Activated CD4-positive, alpha-beta T cell treated with anti-CD3 and anti-CD28 coated beads, Interleukin-2, Interleukin-6, amounts not matched to agents 100 ng/mL and 50 ng/mL, durations not matched to agents 16 hours and 8 hours (primary cell): ENCODE measurements around the gene DOHH.

Experiments used
- DNase-seq: peaks from one replicate; pipeline ENCODE4 v3.0.0-alpha.2; 2020

Gene DOHH, protein sequence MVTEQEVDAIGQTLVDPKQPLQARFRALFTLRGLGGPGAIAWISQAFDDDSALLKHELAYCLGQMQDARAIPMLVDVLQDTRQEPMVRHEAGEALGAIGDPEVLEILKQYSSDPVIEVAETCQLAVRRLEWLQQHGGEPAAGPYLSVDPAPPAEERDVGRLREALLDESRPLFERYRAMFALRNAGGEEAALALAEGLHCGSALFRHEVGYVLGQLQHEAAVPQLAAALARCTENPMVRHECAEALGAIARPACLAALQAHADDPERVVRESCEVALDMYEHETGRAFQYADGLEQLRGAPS

DNA sequence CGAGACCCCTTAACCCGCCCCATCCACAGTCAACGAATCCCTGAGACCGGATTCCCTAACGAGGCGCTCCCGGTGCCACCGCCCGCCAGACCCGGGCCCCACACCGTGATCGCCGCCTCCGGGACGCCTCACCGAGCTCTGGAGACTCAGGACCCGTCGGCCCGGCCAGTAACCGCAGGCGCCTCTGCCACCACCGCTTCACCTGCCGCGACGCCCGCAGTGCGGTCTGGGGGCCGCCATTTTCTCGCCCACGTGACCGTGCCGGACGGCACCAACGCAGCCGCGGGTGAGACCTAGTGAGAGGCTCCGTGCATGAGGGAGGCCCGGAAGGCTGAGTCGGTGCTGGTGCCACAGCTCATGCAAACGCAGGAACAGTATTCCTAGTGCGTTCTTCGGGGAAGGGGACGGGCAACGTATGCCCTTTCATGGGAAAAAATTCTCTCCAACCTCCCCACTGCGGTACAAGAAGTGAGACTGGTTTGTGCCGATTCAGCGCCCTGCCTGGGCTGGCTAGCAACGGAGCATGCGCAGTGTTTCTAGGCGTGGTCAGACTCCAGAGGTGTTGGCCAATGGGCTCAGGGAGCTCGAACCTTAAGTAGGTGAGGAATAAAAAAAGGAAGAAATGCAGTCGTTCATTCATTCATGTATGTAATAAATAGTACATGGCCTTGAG is at the start of gene DOHH:
Gene DOHH (minus strand): TSS at position 246 of the 673 bp plus-strand sequence. CDS start 3,860 bp downstream, outside the sequence.
- DNase-seq, result peak; percentile 97

DNA sequence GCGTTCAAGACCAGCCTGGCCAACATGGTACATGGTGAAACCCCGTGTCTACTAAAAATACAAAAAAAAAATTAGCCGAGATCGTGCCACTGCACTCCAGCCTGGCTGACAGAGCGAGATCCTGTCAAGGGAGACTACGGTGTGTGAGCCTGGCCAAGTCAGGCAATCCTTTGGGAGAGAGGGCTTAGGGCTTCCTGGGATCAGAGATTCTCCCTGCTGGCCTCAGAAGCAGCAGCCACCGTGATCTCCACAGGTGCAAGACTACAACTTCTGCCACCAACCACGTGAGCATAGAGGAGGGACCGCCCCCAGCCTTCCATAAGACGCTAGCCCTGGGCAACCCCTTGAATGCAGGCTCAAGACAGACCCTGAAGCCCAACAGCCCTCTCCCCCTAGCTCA is 49.3 kb upstream of the DOHH start:
- no peak for DNase-seq

DNA sequence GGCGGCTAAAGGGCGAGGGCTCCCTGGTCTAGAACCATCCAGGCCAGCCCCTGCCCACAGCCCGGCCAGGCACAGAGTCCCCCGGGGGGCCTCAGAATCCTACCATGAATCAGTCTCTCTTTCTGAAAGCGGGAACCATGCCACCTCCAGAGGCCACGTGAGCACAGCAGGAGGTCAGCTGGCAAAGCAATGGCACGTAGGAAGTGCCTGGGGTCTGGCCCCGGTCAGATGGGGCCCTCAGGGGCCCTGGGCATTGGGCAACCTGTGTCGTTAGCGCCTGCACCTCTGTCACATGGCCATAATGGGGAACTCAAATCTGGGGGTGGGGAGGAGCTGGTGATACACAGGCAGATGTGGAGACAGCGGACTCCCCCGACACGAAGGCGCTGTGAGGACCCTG is 48.1 kb upstream of the DOHH start:
- DNase-seq, result no peak

DNA sequence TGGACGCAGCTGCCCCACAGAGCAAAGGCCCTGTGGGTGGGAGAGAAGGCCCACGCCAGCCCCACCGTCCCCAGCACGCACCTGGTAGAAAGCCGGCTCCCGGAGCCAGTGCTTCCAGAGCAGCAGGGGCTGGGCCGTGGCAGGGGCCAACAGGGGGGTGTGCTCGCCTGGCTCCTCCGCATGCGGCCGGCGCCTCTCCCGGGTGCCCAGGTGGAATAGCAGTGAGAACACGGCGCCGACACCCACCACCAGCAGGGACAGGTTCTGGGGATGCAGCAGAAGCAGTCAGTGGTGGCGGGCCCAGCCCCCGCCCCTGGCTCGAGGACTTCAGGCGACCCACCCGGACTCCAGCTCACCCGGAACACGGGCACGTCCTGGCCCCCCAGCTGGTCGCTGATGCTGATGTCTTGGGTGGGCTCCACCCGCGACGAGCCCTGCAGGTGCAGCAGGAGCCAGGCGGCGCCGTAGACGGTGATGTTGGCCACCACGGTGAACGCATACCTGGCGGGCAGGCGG is 47.4 kb upstream of the DOHH start:
- no peak for DNase-seq

DNA sequence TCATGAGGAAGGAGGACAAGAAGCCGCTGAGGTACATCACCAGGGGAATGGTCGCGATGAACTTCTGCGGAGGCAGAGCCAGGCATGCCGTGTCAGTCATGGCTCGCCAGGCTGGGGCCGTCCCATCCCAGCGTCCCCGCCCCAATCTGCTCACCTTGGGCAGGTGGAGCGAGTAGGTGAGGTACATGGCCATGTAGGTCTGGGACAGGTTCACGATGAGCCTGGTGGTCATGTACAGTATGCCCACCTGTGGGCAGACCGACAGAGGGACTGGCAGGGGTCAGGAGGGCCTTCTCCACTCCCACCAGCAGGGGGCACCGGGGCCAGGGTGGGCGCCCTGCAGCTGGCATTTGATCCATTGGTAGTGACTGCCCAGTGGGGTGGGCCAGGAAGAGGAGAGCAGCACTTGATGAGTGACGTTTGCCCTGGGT is 46.8 kb upstream of the DOHH start:
- DNase-seq, result peak; percentile 49

DNA sequence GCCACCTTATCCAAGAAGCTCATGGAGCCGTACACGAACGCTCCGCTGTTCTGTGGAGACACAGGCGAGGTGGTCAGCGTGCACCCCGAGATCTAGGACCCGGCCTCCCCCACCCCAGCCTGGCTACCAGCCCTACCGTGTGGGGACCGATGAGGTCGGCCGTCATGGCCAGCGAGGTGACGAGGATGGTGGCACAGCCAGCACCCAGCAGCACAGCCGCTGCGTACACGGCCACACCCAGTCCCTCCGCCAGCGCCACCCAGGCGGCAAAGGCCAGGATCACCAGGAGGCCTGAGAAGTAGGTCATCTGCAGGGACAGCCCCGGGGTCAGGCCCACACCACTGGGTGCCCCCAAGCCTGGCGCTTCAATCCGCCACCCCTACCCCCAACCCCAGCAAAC is 45.6 kb upstream of the DOHH start:
- no peak for DNase-seq

DNA sequence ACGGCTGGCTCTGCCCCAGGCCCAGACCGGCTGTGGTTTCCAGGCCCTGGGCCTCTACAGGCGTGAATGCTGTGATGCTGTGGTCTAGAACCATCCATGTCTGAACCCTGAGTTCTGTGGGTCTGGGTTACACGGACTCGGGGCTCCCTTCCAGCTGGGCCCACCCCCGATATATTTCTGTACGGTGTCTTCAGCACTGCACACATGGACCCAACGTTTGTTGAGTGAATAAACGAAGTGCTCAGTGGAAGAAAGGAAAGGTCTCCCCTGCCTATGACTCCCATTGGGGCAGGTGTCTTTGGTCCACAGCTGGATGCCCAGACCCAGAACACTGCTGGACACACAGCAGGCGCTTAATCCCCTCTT is 45.2 kb upstream of the DOHH start:
- no peak for DNase-seq

DNA sequence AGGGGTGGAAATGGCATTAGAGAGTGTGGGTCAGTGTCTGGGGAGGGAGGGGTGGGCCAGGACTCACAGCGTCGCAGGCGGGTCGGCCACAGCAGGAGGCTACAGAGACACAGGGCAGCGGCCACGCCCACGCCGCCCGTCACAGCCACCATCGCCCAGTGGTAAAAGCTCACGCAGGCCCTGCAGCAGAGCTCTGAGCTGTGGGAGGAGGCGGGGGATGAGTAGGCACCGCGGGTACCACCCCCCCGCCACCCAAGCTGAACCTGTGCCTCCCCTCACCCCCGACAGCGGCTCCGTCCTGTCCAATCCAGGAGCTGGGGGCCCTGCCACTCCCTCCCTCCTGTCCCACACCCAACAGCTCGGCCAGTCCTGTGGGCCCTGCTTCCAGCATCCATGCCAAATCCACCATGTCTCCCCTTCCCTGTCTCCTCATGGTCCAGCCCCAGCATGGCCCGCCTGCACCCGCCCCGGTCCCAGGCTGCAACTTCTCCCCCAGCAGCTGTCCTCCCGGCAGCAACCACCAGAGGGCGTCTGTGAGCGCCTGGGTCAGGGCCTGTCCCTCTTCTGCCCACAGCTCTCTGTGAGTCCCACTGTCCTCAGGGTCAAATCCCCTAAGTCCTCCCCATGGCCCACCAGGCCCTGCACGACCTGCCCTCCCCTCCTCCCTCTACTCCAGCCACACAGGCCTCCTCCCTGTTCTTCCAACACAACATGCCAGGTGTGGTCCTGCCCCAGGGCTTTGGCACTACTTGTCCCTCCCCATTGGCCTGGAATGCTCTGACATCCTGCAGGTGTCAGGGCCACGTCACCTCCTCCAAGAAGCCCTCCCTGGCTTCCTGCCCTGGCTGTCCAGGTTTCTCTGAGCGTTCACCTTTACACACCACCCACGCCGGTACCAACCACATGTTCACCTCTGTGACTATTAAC is 44.5 kb upstream of the DOHH start:
- DNase-seq, result peak; percentile 87

DNA sequence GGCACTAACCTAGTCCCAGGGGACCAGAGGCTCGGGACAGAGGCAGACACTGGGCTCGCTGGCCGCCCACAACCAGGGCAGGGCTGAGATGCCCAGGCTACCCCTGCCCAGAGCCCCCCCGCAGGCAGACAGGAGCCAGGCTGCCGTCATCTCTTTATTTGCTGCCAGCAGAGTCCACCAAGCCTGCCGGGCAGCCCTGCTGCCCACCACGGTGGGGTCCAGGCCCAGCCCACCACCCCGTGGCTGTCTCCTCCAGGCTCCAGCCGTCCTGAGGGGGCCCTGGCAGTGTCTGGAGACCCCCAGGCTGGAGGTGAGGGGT is 43.5 kb upstream of the DOHH start:
- DNase-seq, result no peak

DNA sequence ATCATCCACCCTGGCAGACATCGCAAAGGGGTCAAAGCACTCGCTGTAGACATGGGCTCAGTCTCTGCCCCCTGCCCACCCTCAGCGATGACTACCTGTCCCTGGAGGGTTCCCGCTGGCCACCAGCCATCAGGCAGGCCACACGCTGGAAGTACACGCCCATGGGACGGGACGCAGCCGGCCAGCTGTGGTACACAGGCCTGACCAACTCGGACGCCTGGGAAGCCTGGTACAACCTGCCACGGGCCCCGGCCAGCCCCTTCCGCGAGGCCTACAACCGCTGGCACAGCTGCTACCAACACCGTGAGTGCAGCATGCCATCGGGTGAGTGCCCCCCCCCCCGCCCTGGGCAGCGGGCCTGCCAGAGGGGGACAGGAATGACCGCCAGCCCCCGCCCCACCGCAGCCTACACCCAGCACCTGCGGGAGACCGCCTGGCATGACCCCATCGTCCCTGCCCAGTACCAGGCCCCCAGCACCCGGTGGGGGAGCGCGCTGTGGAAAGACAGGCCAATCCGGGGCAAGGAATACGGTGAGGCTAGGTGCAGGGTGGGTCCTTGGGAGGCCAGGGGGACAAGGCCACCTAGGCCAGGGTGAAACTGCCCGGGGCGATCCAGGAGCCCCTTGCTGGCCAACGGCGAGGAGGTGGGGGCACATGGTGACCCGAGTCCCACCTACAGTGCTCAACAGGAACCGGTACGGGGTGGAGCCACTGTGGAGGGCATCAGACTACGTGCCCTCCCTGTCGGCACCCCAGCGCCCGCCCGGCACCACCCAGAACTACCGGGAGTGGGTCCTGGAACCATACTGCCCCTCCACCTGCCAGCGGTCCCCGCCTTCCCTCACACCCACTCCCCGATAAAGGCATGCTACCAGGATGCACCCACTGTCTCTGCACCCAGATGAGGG is 42.9 kb upstream of the DOHH start:
- no peak for DNase-seq

DNA sequence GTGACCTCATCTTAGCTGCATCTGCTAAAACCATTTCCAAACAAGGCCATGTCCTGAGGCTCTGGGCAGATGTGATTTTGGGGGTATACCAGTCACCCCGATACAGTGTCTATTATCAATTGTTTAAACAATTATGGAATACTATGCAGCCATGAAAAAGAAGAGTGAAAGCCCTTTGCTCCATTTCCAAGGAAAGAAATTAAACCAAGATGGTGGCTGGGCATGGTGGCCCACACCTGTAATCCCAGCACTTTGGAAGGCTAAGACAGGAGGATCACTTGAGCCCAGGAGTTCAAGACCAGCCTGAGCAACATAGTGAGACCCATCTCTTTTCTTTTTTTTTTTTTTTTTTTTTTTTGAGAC is 39.3 kb upstream of the DOHH start:
- DNase-seq, result no peak

DNA sequence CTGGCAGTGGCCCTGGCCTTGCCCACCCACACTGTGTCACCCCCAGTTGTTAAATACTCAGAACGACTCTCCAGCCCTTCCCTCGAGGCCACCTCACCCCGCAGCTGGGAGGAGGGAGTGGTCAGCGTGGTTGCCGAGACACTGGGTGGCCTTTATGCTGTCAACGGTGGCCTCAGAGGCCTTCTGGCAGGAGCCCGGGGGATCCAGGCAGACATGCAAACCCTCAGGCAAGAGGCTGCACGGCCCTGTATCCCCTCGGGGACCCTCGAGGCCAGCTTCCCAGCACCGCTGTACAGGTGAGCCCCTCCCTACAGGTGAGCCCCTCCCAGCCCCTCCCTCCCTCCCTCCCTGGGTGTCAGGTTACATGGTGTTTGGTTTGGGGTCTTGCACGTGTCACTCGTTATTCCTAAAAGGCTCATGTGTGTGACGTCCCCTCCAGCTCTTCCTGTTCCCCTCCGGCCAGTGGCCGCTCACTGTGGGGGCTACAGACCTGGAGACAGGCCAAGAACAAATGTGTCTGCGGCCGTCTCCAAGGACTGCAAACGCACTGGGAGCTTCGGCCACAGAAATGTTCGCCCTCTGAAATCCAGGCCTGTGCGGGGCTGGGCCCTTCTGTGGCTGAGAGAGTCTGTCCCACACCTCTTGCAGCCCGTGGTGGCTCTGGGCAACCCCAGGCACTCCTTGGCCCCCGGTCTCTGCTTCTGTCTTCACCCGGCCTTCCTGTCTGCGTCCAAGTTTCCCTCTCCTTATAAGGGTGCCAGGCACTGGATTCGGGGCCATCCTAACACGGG is 38.7 kb upstream of the DOHH start, which contains the start of gene TEKTIP1:
Gene TEKTIP1 (plus strand): TSS at position 210 of the 791 bp plus-strand sequence. CDS start 4 bp downstream, at position 214.
- DNase-seq, result no peak

DNA sequence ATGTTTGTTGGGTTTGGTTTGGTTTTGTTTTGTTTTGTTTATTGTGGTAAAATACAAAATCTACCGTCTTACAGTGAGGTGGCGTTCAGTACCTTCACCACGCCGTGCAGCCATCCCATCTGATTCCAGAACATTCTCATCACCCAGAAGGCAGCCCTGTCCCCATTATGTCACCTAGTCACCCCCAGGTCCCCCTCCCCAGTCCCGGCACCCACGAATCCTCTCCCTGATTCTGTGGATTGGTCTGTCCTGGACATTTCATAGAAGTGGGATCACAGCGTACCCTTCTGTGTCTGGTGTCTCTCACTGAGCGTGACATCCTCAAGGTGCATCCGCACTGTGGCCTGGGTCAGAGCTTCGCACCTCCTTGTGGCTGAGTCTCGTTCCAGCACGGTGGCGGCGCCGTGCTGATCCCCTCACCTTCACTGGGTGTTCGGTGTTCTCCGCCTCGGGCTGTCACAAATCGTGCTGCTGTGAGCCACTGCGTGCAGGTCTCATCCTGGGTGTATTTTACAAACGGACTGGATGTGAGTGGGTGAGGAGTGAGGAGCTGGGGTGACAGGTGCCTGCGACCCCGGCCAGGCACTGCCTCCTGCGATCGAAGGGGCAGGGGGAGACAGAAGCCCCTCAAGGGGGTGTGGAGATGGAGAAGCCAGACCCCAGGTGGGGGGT is 37.9 kb upstream of the DOHH start:
- no peak for DNase-seq

DNA sequence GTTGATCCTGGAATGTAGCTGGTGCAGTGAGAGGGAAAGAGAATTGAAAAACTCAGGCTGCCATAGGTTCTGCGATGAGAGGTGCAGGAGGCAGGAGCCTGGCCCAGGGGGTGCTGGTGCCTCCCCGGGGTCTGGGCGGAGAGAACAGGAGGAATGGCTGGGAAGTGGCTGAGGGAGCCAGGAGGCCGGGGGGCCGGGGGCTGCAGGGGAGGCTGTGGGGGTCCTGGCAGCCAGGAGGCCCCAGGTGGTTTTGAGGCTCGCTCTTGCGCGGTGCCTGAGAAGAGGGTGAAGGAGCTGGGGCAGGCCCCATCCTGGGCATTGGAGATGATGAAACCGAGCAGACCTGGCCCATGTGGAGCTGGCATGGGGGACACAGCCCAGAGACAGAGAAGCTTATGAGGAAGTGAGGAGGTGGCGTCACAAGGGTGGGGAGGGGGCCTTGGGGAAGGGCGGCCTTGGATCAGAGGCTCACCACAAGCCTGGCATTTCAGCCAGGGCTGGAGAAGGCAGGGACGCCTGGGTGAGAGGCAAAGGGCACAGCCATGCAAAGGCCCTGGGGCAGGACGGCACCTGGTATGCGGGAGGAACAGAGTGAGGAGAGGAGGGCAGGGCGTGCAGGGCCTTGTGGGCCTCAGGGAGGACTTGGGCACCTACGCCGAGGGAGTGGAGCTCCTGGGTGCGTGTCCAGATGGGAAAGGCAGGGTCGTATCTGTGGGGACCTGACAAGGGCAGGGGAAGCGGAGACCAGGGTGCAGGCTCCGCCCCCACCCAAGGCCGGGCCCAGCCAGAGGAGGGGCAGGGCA is 37.2 kb upstream of the DOHH start:
- DNase-seq, result no peak

DNA sequence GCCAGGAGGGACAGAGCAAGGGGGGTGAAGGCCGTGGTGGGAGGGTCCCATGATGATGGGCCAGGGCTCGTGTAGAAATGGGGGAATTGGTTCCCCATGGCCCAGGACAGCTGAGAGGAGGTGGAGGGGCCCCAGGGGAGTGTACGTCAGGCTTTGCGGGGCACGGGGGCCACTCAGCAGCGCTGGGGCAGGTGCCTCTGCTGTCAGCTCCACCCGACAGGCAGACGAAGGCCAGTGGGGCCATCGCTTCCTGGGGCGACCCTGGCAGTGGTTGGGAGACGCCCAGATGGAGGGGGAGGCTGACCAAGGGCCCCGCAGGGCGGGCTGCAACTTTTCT is 36.6 kb upstream of the DOHH start:
- DNase-seq, result no peak

DNA sequence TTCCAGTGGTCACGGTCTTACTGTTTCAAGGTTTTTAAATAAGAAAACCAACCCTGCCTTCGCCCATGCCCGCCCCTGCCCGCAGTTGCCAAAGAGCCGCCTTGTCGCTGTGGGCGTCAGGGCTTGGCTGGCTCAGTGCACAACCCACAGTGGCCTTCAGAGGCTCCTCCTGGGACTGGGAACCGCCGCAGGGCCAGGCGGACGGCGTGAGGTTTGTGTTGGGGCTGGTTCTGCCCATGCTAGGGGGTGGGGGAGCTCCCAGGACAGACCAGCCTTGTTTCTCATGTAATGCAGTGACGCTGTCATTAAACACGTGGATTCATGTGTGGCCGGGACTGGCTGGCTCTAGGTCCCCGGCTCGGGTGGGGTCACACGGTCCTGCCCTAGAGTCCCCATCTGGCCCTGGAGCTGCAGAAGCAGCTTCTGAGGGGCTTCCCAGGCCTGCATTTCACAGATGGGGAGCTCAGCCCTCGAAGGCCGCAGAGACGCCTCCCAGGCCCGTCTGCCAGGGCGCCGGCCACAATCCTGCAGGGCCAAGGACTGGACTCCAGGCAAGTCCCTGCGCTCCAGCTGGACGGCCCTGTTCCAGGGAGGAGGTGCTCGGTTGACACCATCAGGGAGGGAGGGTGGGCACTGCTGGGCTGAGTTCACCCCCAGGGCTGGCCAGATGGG is 36.1 kb upstream of the DOHH start:
- no peak for DNase-seq

DNA sequence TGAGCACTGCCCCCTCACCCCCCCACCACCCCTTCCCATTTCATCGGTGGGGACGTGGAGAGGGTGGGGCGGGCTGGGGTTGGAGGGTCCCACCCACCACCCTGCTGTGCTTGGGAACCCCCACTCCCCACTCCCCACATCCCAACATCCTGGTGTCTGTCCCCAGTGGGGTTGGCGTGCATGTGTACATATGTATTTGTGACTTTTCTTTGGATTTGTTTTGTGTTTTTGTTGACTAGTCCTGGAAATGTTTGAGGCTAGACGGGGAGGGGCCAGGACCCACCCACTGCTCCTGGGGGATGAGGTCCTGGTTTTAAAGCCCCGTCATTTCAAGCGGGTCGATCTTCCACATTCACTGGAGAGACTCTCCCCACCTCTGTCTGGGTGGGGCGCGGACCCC is 35.5 kb upstream of the DOHH start:
- no peak for DNase-seq

DNA sequence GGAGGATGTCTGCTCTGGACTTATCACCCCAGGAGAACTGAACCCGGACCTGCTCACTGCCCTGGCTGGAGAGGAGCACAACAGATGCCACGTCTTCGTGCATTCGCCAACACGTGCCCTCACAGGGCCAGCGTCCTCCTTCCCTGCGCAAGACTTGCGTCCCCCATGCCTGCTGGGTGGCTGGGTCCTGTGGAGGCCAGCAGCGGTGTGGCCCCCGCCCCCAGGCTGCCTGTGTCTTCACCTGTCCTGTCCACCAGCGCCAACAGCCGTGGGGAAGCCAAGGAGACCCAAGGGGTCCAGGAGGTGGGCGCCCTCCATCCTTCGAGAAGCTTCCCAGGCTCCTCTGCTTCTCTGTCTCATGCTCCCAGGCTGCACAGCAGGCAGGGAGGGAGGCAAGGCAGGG is 35.1 kb upstream of the DOHH start:
- DNase-seq, result no peak

DNA sequence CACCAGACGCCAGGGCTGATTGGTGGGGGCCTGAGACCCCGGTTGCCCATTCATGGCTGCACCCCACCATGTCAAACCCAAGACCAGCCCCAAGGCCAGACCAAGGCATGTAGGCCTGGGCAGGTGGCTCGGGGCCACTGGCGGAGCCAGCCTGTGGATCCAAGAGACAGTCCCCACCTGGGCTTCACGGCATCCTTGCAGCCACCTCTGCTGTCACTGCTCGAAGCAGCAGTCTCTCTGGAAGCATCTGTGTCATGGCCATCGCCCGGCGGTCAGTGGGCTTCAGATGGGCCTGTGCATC is 34.7 kb upstream of the DOHH start:
- DNase-seq, result no peak
